ENCODE measurements around the gene TEAD1.
A peak's percentile ranks its signal among the peaks of the same experiment; 100 is the strongest.

The TEAD1 gene

GRCh38 chr11:12678991-12679390 lies 4.8 kb downstream of the TEAD1 start:
- Histone ChIP-seq H2BK15ac (ENCODE audit: low read length) (no peak overlapping the region), H3K36me3 (replicated peaks in 1 of 2; ENCODE audit: control insufficient read depth in 2 of 2, insufficient read depth in 2 of 2, low read length in 2 of 2) (peaks cover 5 to 36% of the 10 kb centered on the region in 2 donors), H3K9ac (ENCODE audit: low read depth, low read length, poor library complexity) (no peak overlapping the region), H2AK5ac (ENCODE audit: low read depth, low read length) (no peak overlapping the region), H3K4me1 (ENCODE audit: control insufficient read depth in 2 of 2, insufficient read depth in 1 of 2, low read depth in 1 of 2, low read length in 2 of 2) (peaks cover 29 to 59% of the 10 kb centered on the region in 2 donors), H2BK5ac (ENCODE audit: low read length) (no peak overlapping the region), H2BK12ac (ENCODE audit: low read length) (no peak overlapping the region), H3K4me3 (ENCODE audit: low read length in 2 of 2) (no peak overlapping the region), H3K27me3 (ENCODE audit: control insufficient read depth in 3 of 3, insufficient read depth in 3 of 3, low read depth in 1 of 3, low read length in 3 of 3) (no peaks in the 10 kb centered on the region), H3K4ac (ENCODE audit: low read length) (no peak overlapping the region), H4K8ac (ENCODE audit: low read depth, low read length) (no peak overlapping the region), H3K23ac (ENCODE audit: low read depth, low read length, poor library complexity) (no peak overlapping the region), H3K4me2 (ENCODE audit: insufficient read depth, low read length, poor library complexity, severe bottlenecking) (peak overlapping the region; percentile 15), H3K9me3 (replicated peaks in 1 of 2; ENCODE audit: control insufficient read depth in 2 of 2, insufficient read depth in 1 of 2, low read depth in 1 of 2, low read length in 2 of 2) (no peaks in the 10 kb centered on the region), H4K91ac (ENCODE audit: low read depth, low read length, poor library complexity) (no peak overlapping the region), H3K14ac (ENCODE audit: low read length) (no peak overlapping the region), H3K27ac (replicated peaks; ENCODE audit: low read length) (no peak overlapping the region), H3K79me1 (ENCODE audit: low read depth, low read length) (peaks cover 9% of the 10 kb centered on the region), H2BK120ac (ENCODE audit: low read depth, low read length) (no peak overlapping the region), H2AFZ (ENCODE audit: low read length) (no peak overlapping the region), H3K18ac (ENCODE audit: low read length) (no peak overlapping the region)
- no peak for DNase-seq (ENCODE audit: low spot score)
- no CpG with 5 or more reads among the region's 5 CpGs for WGBS, 2 donors (ENCODE audit: extremely low coverage in 2 of 2, insufficient read length in 2 of 2, insufficient replicate concordance in 1 of 2)

DNA sequence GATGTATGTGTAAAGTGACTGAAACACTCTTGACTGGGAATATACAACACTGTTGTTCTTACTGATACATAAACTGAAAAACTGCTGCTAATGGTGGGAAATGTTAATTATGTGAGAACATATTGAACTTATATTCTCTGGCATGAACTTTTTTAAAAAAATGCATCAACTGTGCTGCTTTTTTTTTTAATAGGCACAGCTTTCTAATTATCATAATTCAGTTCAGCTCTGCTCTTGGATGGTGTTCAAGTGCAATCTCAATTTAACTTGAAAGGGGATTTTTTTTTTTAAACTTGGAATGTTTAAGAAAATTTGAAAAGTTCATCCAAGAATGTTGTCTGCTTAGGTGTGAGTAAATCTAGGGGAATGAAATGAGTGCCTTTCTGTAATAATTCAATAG lies 5.2 kb downstream of the TEAD1 start:
- H3K27ac ChIP-seq (replicated peaks; ENCODE audit: low read length): no peak overlapping the region
- no peak overlapping the region for H2BK120ac ChIP-seq (ENCODE audit: low read depth, low read length)
- no peak overlapping the region for H2BK15ac ChIP-seq (ENCODE audit: low read length)

DNA sequence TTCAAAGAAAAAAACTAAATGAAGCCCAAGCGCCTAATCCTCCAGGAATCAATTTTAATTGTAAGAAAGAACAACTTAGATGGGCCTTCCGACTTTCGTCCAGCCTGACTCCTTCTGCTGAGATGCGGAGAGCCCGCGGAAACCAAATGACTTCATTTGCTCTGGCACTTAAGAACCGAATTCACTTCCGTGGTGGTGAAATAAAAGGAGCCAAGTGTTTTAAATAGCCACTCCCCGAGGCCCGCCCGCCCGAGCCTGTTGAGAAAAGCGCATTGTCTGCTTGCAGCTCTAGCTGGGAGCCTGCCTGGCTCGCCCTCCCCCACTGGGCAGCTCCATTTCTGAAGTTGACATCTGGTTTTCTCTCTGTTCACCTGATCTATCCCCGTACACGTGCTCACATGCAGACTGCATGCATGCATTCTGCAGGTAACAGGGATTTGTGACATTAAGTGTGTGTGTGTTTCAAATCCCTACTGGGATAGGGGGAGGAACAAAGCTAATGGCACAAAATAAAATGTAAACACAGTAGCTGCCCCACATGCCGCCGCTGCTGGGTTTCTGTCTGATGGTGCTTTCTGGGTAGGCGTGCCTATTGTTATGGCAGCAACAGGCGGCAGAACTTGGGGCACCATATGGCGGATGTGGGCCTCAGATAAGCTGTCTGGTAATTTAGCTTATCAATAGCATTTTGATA lies 6.2 kb downstream of the TEAD1 start:
- DNase-seq (ENCODE audit: low spot score): peak; percentile 85
- Histone ChIP-seq H3K4me3 (ENCODE audit: low read length in 2 of 2) (peak overlapping the region in 1 of 2 donors; percentile 8), H3K27me3 (ENCODE audit: control insufficient read depth in 3 of 3, insufficient read depth in 3 of 3, low read depth in 1 of 3, low read length in 3 of 3) (no peaks in the 10 kb centered on the region), H3K79me1 (ENCODE audit: low read depth, low read length) (peaks cover 5% of the 10 kb centered on the region), H3K9ac (ENCODE audit: low read depth, low read length, poor library complexity) (no peak overlapping the region), H2AFZ (ENCODE audit: low read length) (no peak overlapping the region), H3K27ac (replicated peaks; ENCODE audit: low read length) (peak overlapping the region; percentile 60), H2BK15ac (ENCODE audit: low read length) (no peak overlapping the region), H4K8ac (ENCODE audit: low read depth, low read length) (no peak overlapping the region), H3K36me3 (replicated peaks in 1 of 2; ENCODE audit: control insufficient read depth in 2 of 2, insufficient read depth in 2 of 2, low read length in 2 of 2) (peaks cover 5 to 36% of the 10 kb centered on the region in 2 donors), H2BK120ac (ENCODE audit: low read depth, low read length) (no peak overlapping the region), H3K4me2 (ENCODE audit: insufficient read depth, low read length, poor library complexity, severe bottlenecking) (peak overlapping the region; percentile 61), H2BK12ac (ENCODE audit: low read length) (no peak overlapping the region), H3K23ac (ENCODE audit: low read depth, low read length, poor library complexity) (no peak overlapping the region), H3K14ac (ENCODE audit: low read length) (no peak overlapping the region), H2BK5ac (ENCODE audit: low read length) (no peak overlapping the region), H3K4me1 (ENCODE audit: control insufficient read depth in 2 of 2, insufficient read depth in 1 of 2, low read depth in 1 of 2, low read length in 2 of 2) (peaks cover 35 to 67% of the 10 kb centered on the region in 2 donors), H3K18ac (ENCODE audit: low read length) (no peak overlapping the region), H4K91ac (ENCODE audit: low read depth, low read length, poor library complexity) (no peak overlapping the region), H3K9me3 (replicated peaks in 1 of 2; ENCODE audit: control insufficient read depth in 2 of 2, insufficient read depth in 1 of 2, low read depth in 1 of 2, low read length in 2 of 2) (no peaks in the 10 kb centered on the region), H2AK5ac (ENCODE audit: low read depth, low read length) (no peak overlapping the region), H3K4ac (ENCODE audit: low read length) (no peak overlapping the region)
- WGBS, 2 donors (ENCODE audit: extremely low coverage in 2 of 2, insufficient read length in 2 of 2, insufficient replicate concordance in 1 of 2): no CpG with 5 or more reads among the region's 21 CpGs

More for the DNA sequence above, 5.2 kb downstream of the TEAD1 start:
- peaks cover 5 to 36% of the 10 kb centered on the region in 2 donors for H3K36me3 ChIP-seq (replicated peaks in 1 of 2; ENCODE audit: control insufficient read depth in 2 of 2, insufficient read depth in 2 of 2, low read length in 2 of 2)
- H3K9me3 ChIP-seq (replicated peaks in 1 of 2; ENCODE audit: control insufficient read depth in 2 of 2, insufficient read depth in 1 of 2, low read depth in 1 of 2, low read length in 2 of 2): no peaks in the 10 kb centered on the region
- DNase-seq (ENCODE audit: low spot score): no peak
- H2BK5ac ChIP-seq (ENCODE audit: low read length): no peak overlapping the region
- H2AK5ac ChIP-seq (ENCODE audit: low read depth, low read length): no peak overlapping the region
- no peak overlapping the region for H3K4me2 ChIP-seq (ENCODE audit: insufficient read depth, low read length, poor library complexity, severe bottlenecking)
- no peak overlapping the region for H3K23ac ChIP-seq (ENCODE audit: low read depth, low read length, poor library complexity)
- H2AFZ ChIP-seq (ENCODE audit: low read length): no peak overlapping the region
- peaks cover 9% of the 10 kb centered on the region for H3K79me1 ChIP-seq (ENCODE audit: low read depth, low read length)
- H4K91ac ChIP-seq (ENCODE audit: low read depth, low read length, poor library complexity): no peak overlapping the region
- no peak overlapping the region for H3K18ac ChIP-seq (ENCODE audit: low read length)
- no peak overlapping the region for H3K9ac ChIP-seq (ENCODE audit: low read depth, low read length, poor library complexity)
- no peak overlapping the region for H2BK12ac ChIP-seq (ENCODE audit: low read length)
- H3K14ac ChIP-seq (ENCODE audit: low read length): no peak overlapping the region
- H3K4me1 ChIP-seq (ENCODE audit: control insufficient read depth in 2 of 2, insufficient read depth in 1 of 2, low read depth in 1 of 2, low read length in 2 of 2): peaks cover 32 to 64% of the 10 kb centered on the region in 2 donors
- H4K8ac ChIP-seq (ENCODE audit: low read depth, low read length): no peak overlapping the region
- H3K27me3 ChIP-seq (ENCODE audit: control insufficient read depth in 3 of 3, insufficient read depth in 3 of 3, low read depth in 1 of 3, low read length in 3 of 3): no peaks in the 10 kb centered on the region
- H3K4me3 ChIP-seq (ENCODE audit: low read length in 2 of 2): no peak overlapping the region
- H3K4ac ChIP-seq (ENCODE audit: low read length): no peak overlapping the region

DNA sequence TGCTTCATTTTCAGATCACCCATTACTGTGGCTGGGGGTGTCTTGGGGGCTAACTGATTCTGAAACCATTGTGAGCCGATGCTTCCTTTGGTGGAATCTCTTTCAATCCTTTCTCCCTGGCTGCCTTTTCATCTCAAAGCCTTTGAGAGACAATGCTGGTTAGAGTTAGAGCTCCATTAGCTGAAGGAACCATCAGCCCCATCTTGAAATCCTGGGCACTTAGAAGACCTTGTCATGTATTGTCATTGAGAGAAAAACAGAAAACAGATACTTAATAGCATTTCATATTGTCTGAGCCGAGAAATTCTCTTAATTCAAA lies 6.7 kb downstream of the TEAD1 start:
- no peak overlapping the region for H3K18ac ChIP-seq (ENCODE audit: low read length)
- H3K4me1 ChIP-seq (ENCODE audit: control insufficient read depth in 2 of 2, insufficient read depth in 1 of 2, low read depth in 1 of 2, low read length in 2 of 2): peaks cover 37 to 67% of the 10 kb centered on the region in 2 donors
- H3K27me3 ChIP-seq (ENCODE audit: control insufficient read depth in 3 of 3, insufficient read depth in 3 of 3, low read depth in 1 of 3, low read length in 3 of 3): no peaks in the 10 kb centered on the region
- H4K91ac ChIP-seq (ENCODE audit: low read depth, low read length, poor library complexity): no peak overlapping the region
- H2BK12ac ChIP-seq (ENCODE audit: low read length): no peak overlapping the region
- H3K9me3 ChIP-seq (replicated peaks in 1 of 2; ENCODE audit: control insufficient read depth in 2 of 2, insufficient read depth in 1 of 2, low read depth in 1 of 2, low read length in 2 of 2): no peaks in the 10 kb centered on the region
- no peak overlapping the region for H3K14ac ChIP-seq (ENCODE audit: low read length)
- no CpG with 5 or more reads among the region's 2 CpGs for WGBS, 2 donors (ENCODE audit: extremely low coverage in 2 of 2, insufficient read length in 2 of 2, insufficient replicate concordance in 1 of 2)
- no peak overlapping the region for H2BK5ac ChIP-seq (ENCODE audit: low read length)
- H2BK120ac ChIP-seq (ENCODE audit: low read depth, low read length): no peak overlapping the region
- no peak overlapping the region for H3K23ac ChIP-seq (ENCODE audit: low read depth, low read length, poor library complexity)
- no peak overlapping the region for H3K4ac ChIP-seq (ENCODE audit: low read length)
- H3K79me1 ChIP-seq (ENCODE audit: low read depth, low read length): peaks cover 7% of the 10 kb centered on the region
- H2BK15ac ChIP-seq (ENCODE audit: low read length): no peak overlapping the region
- peak overlapping the region; percentile 61 for H3K4me2 ChIP-seq (ENCODE audit: insufficient read depth, low read length, poor library complexity, severe bottlenecking)
- H3K9ac ChIP-seq (ENCODE audit: low read depth, low read length, poor library complexity): no peak overlapping the region
- H3K4me3 ChIP-seq (ENCODE audit: low read length in 2 of 2): peak overlapping the region in 1 of 2 donors; percentile 7
- no peak overlapping the region for H2AFZ ChIP-seq (ENCODE audit: low read length)
- DNase-seq (ENCODE audit: low spot score): no peak
- peaks cover 5 to 35% of the 10 kb centered on the region in 2 donors for H3K36me3 ChIP-seq (replicated peaks in 1 of 2; ENCODE audit: control insufficient read depth in 2 of 2, insufficient read depth in 2 of 2, low read length in 2 of 2)
- peak overlapping the region; percentile 49 for H3K27ac ChIP-seq (replicated peaks; ENCODE audit: low read length)
- no peak overlapping the region for H2AK5ac ChIP-seq (ENCODE audit: low read depth, low read length)
- H4K8ac ChIP-seq (ENCODE audit: low read depth, low read length): no peak overlapping the region

Data from neuronal stem cell (in vitro differentiated cells).